ENCODE data around the gene HIGD1A.
A peak's percentile ranks its signal among the peaks of the same experiment; 100 is the strongest.

Gene HIGD1A

DNA sequence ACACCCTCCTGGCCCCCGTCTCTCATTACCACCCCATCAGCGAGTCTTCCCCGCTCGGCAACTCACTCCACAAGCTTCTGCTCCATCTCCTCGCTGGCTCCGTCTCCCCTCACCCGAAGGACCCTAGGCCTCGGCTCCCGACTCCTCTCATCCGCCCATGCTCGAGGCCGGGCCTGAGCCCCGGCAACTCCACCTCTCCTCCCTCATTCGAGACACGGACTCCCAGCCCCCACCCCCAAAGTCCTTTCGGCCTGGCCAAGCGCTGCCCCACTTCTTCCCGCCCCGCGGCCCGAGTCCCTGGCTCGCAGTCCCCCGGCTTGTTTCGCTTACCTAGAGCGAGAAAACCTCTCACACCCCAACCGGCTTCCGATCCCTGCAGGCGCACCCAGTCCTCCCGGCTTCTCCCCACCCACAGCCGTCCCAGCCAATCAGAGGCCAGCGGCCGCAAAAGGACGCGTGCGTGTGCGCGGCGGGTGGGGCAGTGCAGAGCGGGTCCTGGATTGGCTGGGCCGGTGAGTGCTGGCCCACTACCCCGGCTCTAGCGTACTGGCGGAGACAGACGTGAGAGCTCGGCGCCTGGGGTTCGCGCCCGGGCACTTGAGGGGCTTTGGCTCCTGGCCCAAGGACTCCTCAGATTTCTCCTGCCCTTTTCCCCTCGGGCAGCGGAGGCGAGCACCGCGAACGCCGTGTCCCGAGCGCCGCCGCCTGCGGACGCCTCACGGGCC, at the start of gene HIGD1A:
Gene HIGD1A (minus strand): TSS at position 385 of the 725 bp plus-strand sequence. CDS start 10,237 bp downstream, outside the sequence.
- DNase-seq = peak; percentile 93

DNA sequence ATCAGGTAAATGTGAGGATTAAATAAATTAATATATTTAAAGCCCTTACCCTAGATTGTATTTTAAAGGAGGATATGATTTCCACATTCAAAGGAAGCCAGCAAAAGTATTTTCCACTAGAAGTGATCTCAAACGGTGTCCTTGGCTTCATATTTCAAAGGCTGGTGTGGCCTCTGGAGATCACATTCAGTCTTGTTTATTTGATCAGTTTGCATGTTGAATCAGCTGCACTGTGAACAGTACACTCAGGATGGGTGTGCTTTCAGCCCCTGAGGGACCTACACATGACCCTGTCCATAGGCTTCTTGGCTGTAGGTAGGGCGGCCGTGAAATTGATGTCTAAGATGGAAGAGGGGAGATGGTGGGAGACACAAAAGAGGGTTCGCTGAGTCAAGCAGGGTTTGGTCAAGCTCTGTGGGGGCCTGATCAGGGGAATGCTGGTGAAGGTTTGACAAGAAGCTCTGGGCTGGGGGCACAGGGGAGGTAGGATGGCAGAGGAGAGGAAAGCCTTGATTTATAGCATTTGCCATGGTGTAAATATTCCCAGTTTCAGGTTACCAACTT, 49.5 kb upstream of the HIGD1A start:
- DNase-seq = no peak

DNA sequence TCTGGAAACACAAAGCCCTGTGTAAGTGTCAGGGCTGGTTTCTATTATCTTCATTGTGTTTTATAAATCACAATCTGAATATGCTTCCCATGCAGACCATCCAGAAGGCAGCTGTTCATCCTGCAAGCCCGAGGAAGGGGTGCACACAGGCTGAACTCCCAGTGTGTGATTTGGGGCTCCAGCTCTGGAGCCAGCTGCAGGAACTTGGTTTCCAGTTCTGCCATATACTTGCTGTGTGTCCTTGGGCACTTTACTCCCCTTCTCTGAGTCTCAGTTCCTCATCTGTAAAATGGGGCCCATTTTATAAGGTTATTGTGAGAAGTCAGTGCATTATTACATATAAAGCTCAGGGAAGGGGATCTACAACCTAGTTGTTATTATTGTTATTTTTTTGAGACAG, 48.8 kb upstream of the HIGD1A start:
- no peak for DNase-seq

DNA sequence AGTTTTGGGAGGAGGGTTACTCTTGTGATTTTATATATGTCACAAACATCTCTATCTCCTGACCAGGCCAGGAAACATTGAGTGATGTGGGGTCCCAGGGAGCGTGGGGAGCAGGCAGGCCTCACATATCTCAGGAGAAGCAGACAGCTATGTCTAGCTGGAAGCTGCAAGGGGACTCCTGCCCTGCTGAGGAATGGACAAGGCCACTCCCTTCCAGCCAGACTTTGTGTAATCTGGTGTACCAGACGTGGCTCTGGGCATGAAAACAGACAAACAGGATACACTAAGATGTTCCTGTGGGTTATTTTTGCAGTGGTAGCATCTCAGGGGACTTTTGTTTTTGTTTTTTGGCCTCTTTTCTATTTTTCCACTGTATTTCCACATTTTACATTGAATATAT, 48.2 kb upstream of the HIGD1A start:
- DNase-seq = no peak

DNA sequence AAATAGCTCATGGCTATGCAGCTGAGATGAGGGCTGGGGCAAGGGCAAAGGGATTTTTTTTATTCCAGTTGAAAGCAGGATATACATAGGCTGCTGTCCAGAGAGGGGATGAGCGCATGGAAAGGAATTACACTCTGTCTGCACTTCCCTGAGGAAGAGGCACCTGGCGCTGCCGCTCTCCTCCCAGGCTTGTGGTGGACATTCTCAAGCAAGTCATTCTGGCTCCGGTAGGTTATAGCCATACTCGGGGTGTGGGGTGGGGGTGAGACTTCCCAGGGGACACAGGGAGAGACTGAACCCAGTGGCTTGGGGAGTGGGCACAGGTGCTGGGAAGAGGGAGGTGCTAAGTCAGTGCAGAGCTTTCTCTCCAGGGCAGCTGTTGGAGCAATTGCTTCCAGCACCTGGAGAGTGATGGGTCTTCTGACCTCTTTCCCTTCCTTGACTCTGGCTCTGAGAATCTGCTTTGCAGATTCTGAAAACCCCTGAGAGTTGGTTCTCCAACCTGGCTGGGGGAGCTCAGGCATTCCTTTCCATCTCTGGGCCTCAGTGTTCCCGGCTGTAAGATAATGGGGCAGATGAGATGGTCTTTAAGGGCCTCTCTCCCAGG, 47.0 kb upstream of the HIGD1A start:
- DNase-seq = no peak

DNA sequence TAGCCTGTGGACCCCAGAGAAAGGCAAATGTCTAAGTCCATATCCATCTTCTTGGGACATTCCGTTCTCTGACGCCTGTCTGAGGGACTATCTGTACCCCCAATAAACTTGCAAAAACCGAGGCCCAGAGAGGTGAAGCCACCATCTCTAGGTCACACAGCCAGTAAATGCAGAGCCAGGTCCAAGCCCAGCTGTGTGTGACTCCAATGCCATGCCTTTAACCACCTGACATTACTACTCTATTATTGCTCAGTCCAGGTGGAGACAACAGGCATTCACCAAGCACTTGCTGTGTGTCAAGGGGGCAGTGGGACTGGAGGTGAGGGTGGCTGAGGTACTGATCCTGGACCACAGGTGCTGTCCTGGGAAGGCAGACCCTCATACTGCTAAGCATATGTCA, 46.0 kb upstream of the HIGD1A start:
- no peak for DNase-seq

DNA sequence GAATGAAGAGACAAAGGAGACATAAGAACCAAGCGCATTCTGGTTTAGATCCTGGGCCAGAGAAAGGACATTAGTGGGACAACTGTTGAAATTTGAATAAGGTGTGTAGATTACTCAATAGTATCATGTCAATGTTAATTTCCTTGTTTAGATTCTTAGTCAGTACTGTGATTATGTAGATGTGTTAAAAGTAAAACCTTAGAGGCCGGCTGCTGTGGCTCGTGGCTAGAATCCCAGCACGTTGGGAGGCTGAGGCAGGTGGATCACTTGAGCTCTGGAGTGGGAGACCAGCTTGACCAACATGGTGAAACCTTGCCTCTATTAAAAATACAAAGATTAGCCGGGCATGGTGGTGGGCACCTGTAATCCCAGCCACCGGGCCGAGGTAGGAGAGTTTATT, 44.7 kb upstream of the HIGD1A start:
- DNase-seq = no peak

DNA sequence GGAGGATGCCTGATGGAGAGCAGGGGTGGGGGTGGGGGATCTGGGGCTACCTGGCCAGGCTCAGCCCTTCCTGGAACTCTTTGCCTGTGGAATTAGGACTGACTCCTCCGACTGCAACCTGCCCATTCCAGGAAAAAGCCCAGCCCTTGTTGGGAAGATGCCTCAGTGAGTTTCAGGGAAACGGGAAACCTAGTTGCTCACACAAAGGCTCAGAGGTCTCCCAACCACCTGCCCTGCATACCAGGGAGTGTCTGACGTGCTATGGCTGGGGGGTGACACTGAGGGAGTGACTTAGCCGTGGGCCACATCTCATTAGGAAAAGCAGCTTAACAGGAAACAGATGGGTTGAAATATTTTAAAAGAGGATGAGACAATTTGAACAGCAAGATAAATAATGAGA, 43.4 kb upstream of the HIGD1A start:
- no peak for DNase-seq

DNA sequence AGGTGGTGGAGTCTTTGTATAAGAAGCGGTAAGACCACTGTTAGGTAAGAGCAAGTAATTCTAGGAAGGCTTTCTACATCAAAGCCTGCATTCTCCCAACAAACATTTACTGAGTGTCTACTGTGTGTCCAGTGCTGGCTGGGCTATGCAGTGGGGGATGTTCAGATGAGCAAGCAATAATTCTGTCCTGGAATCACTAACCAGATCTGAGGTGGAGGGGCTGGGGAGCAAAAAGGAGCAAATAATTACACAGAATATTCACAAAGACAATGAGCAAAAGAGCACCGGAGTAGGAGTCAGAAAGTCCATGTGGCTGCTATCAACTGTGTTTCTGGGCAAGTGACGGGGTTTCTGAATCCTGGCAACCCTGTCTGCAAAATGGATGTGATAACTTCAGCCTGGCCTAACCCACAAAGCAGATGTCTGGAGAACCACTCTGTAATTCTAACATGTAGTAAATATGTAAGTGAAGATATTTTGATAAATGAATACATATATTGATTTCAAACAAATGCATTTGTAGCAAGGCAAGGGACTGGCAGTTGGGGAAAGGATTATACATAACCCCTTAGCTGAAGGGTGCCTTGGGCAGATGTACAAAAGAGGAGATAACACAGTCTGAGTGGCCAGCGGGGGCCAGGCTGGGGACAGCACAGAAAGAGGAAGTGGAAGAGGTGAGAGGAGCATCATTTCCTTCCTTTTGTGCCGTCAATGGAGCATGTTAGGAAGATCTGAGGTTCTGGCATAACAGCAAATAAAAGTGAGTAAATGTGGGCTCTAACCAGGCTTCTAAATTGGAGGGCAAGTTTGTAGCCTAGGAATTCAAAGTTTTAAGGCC, 42.6 kb upstream of the HIGD1A start:
- no peak for DNase-seq

DNA sequence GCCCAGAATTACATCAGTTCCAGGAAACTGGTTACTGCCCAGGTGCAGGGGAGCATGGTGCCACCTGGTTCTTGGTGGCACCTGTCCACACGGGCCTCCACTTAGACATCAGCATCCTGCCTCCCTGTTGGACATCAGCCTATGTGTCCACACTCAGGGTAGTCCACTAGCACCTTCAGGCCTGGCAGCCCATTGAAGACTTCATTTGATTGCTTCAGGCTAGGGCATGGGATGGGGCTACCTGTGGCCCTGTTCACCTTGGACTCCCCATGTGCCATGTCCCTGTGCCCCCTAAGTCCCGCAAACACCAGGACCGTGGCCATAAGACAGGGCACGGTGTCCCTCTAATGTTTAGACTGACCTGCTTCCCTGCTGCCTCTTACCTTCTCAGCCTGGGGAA, 40.5 kb upstream of the HIGD1A start:
- DNase-seq = no peak

DNA sequence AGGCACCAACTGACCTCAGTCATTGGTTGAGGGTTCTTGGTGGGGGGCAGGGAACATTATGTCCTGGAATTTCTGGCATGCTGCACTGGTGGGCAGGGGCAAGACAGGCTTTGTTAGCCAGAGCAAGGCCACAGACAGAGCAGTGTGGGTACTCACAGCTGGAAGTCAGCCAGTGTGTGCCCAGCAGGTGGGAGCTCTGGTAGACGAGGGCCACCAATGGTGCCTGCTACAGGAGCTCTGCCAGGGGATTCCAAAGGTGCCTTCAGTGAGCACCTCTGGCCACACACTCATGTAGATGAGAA, 40.1 kb upstream of the HIGD1A start:
- DNase-seq = no peak

DNA sequence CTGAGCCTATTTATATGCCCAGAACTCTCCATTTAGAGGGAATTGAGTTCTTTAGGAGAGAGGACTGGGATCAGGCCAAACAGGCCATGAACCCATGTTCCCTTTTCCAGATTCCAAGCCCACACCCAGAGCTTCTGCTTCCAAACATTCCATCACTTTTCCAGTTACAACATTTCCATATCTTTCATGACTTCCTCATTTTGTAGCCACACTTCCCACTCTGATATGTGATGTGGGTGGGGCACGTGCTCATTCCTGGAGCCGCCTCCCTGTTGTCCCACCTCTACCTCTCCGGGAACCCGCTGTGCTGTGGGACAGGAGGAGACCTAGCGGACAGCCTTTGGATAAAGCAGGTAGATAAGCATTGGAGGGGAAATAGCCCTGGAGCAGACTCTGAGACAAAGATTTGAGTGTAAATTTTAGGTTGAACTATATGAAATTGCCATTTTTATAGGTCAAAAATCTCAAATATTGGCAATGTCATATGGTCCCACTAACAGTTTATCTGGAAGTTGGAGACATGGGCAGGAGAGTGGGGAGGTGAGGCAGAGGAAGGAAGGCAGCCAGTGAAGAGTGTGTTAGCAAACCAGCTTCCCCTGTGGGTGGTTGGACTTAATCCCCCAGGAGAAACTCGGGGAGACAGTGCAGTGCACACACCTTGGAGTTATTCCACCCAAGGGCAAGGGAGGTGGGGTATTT, 39.6 kb upstream of the HIGD1A start:
- DNase-seq = no peak

DNA sequence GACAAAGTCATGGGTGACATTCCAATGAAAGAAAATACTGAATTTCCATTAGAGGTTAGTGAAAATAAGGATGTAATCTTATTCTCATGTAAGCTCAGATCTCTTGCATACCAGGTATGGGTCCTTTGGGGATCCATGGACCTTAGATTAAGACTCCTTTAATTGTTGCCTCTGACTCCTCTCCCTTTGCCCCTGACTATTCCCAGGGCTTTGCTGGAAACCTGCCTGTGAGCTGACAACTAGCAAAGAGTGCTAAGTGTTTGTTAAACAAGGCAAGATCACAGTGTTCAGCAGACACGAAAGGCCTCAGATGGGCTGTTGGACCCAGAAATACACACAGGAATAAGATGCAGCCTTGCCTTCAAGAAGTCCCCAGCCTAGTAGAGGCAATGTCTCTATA, 37.0 kb upstream of the HIGD1A start:
- DNase-seq = no peak

DNA sequence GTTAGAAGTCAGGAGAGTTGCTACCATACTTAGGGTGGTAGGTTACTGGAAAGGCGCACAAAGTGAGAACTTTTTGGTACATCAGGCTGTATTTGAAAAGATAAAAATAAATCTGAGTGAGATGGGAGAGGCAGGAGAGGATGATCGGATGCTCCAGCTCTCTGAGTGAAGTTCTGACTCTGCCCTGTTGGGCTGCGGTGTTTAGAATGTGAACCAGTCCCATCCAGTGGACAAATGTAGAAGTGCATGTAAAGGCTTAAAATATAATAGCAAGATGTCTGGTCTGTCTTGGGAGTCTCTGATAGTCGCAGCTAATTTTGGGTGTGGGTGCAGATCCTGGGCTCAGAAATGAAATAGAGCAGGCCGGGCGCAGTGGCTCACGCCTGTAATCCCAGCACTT, 35.3 kb upstream of the HIGD1A start:
- DNase-seq = peak; percentile 27

DNA sequence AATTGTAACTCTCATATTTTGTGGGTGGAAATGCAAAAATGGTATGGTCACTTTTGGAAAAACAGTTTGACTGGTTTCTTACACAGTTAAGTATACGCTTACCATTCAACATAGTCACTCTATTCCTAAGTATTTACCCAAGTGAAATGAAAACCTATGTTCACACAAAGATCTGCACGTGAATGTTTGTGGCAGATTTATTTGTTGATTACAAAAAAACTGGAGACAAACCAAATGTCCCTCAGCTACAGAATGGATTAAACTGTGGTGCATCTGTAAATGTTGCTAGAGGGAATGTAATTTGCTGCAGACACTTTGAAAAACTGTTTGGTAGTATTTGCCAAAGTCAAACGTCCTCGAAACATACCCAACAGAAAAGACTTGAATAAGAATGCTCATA, 34.3 kb upstream of the HIGD1A start:
- DNase-seq = no peak

DNA sequence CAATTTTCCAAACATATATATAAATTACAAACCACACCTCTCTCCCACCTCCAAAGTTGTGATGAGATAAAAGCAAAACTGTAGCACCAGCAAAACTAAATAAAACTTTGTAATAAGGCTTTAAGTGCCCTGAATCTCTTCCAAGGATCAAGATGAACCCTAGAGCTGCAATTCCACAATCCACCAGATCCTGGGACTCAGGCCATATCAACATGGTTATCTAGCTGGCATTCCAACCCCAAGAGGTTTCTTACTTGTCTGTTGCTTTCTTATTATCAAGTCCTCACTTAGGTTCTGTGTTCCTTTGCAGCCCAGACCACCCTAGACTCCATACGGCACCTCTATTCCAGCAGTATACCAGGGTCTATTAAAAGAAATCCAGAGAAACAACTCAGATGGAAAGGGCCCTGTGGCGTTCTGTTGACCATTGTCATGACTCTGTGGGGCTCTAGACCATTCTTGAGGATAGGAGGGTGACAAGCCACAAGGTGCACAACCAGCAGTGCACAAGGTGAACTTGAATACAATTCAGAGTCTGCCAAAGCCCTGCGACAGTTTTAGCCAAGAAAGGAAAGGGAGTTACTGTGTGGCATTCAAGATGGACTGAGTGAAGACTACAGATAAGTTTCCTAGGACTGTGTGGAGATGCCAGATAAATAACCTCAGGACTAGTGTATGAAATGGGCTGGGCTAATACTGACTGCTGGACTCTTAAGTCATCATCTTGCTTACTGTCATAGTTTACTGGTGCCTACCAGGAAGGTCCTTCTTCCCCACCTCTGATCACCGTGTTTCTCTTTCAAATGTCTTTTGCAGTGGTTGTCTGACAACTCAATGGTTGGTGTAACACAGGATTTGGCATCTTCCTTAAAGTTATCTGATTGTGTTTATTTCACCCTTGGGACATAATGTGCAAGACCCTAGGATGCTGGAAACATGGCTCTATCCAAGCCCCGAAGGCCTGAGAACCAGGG, 32.1 kb upstream of the HIGD1A start:
- DNase-seq = no peak

DNA sequence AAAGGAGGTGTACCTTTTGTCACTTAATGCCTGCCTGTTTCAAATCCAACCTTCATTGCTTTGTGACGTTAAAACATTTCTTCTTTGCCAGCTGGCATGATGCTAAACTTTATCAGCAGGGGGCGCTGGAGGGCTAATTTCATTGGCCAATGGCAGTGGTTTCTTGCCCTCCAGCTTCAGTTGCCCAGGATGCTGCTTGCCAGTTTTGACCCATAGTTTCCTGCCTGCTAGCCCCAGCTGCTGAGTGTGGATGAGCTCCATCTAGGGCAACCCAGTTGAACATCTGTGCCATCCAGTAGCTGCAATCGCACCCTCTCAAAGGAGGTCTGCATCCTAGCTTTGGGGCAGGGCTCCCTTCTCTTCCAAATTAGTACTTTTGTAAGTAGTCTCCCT, 27.0 kb upstream of the HIGD1A start:
- peak; percentile 77 for DNase-seq

DNA sequence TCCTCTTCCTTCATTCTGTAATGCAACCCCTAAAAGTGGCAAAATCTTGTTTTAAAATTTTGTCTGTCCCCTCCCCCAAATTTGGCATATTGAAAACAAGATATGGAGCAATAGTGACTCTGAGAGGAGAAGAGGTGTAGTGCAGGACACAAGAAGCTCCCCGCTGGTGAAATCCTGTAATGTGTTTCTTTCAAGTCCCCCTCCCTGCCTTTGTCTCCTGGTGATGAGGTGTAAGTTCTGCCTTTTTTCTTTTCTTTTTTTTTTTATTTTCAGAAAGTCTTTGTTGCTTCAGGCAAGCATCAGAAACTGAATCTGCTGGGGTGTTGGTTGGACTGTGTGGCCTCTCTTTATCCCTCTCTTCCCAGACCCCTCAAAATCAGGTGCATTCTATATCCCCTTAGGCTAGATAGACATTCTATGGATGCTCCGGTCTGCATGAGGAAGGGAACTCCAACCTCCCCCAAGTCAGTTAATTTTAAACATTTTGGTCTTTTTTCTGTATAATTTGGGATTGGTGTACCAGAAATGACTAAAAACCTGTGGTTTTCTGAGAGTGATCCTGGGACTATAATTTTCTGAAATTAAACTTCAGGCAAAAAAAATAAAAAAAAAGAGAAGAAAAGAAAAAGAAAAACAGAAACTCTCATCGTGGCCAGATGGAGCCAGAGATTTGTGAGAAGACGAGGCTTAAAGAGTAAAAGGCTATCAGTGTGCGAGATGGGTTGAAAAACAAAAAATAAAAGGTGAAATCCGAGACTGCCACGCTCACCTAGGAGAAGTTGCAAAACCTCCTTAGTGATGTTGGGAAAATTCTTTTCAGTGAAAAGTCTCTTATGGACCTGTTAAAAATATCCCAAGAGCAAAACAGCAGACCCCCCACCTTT, 26.4 kb upstream of the HIGD1A start:
- no peak for DNase-seq

DNA sequence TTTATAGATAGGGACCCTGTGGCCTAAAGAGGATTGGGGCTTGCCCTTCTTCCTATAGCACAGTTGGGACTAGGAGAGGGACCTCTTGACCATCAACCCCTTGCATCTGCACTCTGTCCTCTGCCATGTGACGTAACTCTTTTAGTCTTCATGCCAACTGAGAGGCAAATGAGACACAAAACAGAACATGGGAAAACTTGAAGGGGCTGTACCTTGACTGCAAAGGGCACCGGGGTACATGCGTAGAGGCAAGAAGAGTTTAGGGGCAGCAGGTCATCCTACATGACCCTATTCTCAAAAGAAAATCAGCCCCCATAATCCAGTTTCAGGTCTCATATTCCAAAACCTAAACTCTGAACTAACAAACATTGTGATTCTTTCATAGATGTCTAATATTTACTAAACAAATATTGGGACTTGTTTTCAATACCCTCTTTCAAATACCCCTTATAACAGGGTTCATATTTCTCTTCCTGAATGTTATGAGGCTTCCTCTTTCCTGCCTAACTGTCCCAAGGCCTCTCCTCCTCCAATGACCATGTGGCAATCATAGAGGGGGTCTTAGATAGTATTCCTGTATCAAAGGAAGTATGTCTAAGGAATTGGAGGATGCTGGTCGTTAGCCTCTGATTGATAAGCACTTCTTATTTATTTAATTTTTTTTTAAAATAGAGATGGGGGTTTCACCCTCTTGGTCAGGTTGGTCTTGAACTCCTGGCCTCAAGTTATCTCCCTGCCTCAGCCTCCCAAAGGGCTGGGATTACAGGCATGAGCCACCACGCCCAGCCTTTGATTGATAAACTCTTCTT, 25.5 kb upstream of the HIGD1A start:
- DNase-seq = no peak

DNA sequence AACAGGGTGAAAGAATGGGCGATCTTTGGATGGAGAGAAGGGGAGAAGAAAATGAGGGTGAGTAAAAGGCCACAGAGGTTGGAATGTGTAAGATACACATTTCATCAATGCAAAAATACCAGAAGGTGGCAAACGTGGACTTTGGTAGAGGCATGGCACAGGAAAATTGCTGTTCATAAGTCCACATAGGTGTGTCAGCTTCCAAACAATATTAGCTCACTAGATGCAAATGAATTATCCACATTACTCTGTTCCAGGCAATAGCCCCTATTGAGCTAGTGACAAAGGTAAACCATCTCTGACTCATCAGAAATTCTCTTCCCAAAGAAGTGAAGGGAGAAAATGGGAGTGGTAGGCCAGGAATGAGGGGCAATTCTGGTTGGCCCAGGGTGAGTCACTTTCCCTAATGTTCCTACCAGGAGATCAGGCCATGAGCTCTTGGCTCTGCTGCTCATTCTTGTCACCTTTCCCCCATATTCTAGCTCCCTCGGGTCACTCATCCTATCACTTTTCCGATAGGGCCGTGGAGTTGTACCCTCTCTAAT, 24.9 kb upstream of the HIGD1A start:
- DNase-seq = no peak

All from stimulated activated CD4-positive, alpha-beta T cell treated with anti-CD3 and anti-CD28 coated beads, Interleukin-1b, Interleukin-23, amount 100 ng/mL, for 48 hours (primary cell).